T-cell (primary cell): ENCODE data around the gene CORO7. TPM values are rescaled to one million over a fixed set of nuclear protein-coding genes. Genes with fewer than 3 reads are reported as not detected.

Experiments used
- ATAC-seq, 4 experiments: fragments of 200-7000 bp in 3 of 4; fragments of 150-1000 bp in 1 of 4; cut with Tn5 transposase; replicated peaks in 1 of 4; 1 replicate in 3 of 4; 2 replicates in 1 of 4; pipeline ENCODE4 v1.10.0; 2021; ENCODE audit warnings: moderate library complexity in 3 of 4, mild to moderate bottlenecking in 2 of 4, moderate number of reproducible peaks in 1 of 4
- CTCF ChIA-PET, 2 donors: fragments of 300-600 bp; sonication (Branson Sonifier 250); formaldehyde crosslinking; loops; one replicate each; lab custom pipeline; 2022; ENCODE audit warnings: antibody characterized with exemption in 2 of 2; lab: Charles Lee
- POLR2A ChIA-PET, 2 donors: fragments of 300-600 bp; sonication (Branson Sonifier 250); formaldehyde crosslinking; loops; one replicate each; lab custom pipeline; 2022; ENCODE audit warnings: antibody characterized with exemption in 2 of 2; lab: Charles Lee
- DNase-seq, 35 experiments: peaks; one replicate each; pipeline versions ENCODE4 v3.0.0 to v3.0.0-alpha.2; 2013 to 2023
- H3K27ac ChIP-seq: one replicate; pipeline ENCODE4 v1.5.1; 2013; ENCODE audit warnings: low read length
- H3K27me3 ChIP-seq, 2 experiments: replicated peaks in 1 of 2; 1 replicate in 1 of 2; 2 replicates in 1 of 2; pipeline versions ENCODE4 v1.6.1 to v1.7.0; 2013; ENCODE audit warnings: low read length in 1 of 2, mixed read lengths in 1 of 2; ENCODE audit not compliant: control insufficient read depth in 2 of 2, insufficient read depth in 2 of 2; ENCODE audit errors: extremely low read depth in 1 of 2
- H3K36me3 ChIP-seq, 2 donors: 1 replicate in 1 of 2; 2 replicates in 1 of 2; pipeline versions ENCODE4 v1.6.1 to v1.7.0; 2013; ENCODE audit warnings: low read length in 1 of 2; ENCODE audit not compliant: control insufficient read depth in 2 of 2, insufficient read depth in 1 of 2; ENCODE audit errors: extremely low read depth in 1 of 2
- H3K4me1 ChIP-seq, 2 experiments: 1 replicate in 1 of 2; 2 replicates in 1 of 2; pipeline versions ENCODE4 v1.6.1 to v1.7.0; 2013; ENCODE audit warnings: low read length in 2 of 2, mixed read lengths in 1 of 2; ENCODE audit not compliant: insufficient read depth in 2 of 2, control insufficient read depth in 1 of 2; ENCODE audit errors: extremely low read depth in 1 of 2
- H3K4me3 ChIP-seq, 2 donors: 1 replicate in 1 of 2; 2 replicates in 1 of 2; pipeline versions ENCODE4 v1.5.1 to v1.7.0; 2013; ENCODE audit warnings: mild to moderate bottlenecking in 2 of 2, low read length in 1 of 2, moderate library complexity in 1 of 2; ENCODE audit not compliant: control insufficient read depth in 1 of 2; ENCODE audit errors: extremely low read depth in 1 of 2
- H3K9me3 ChIP-seq: 2 replicates; pipeline ENCODE4 v1.7.0; 2013
- H3K27ac Mint-ChIP-seq, 2 donors: one replicate each; pipeline ENCODE4 v1.8.0; 2020 to 2021; ENCODE audit warnings: mild to moderate bottlenecking in 2 of 2, mixed read lengths in 2 of 2
- H3K27me3 Mint-ChIP-seq, 2 donors: one replicate each; pipeline ENCODE4 v1.8.0; 2021 to 2022; ENCODE audit warnings: mixed read lengths in 2 of 2
- H3K36me3 Mint-ChIP-seq: one replicate; pipeline ENCODE4 v1.8.0; 2021; ENCODE audit warnings: mixed read lengths
- H3K4me1 Mint-ChIP-seq, 3 donors: one replicate each; pipeline ENCODE4 v1.8.0; 2020 to 2022; ENCODE audit warnings: mixed read lengths in 3 of 3, mild to moderate bottlenecking in 1 of 3
- H3K4me3 Mint-ChIP-seq, 3 donors: one replicate each; pipeline ENCODE4 v1.8.0; 2020 to 2022; ENCODE audit warnings: mild to moderate bottlenecking in 3 of 3, mixed read lengths in 3 of 3, moderate library complexity in 3 of 3
- H3K9me3 Mint-ChIP-seq, 3 donors: one replicate each; pipeline ENCODE4 v1.8.0; 2020 to 2022; ENCODE audit warnings: mixed read lengths in 3 of 3
- WGBS: methylation state at CpG from one replicate; pipeline ENCODE4 v1.1.5; 2013; ENCODE audit warnings: missing lambda C conversion rate; ENCODE audit not compliant: insufficient coverage; 5-methylcytosine and 5-hydroxymethylcytosine counted together
- total RNA-seq, 35 experiments: library from RNA in 6 of 35; stranded (reverse) in 6 of 35; fragments of 120-200 nt in 1 of 35; gene quantifications; one replicate each; pipeline versions ENCODE4 v1.2.1 to v1.2.4 and lab custom pipeline; 2013 to 2026

The CORO7 gene
- total RNA-seq, 5 donors from 2014 or later (not counting 1 experiment from before 2014, with no cell fraction given): 213 to 675 (median 230) TPM

- no peaks in the 10 kb centered on the region for H3K27me3 Mint-ChIP-seq
- DNase-seq: no peak
- peaks cover 19% of the 10 kb centered on the region for H3K36me3 Mint-ChIP-seq
- H3K4me3 Mint-ChIP-seq: no peak overlapping the region
- WGBS: 97% methylated on average over 6 of the region's 9 CpGs
- peaks cover 24 to 40% (median 30%) of the 10 kb centered on the region in 3 donors for H3K4me1 Mint-ChIP-seq
- H3K4me3 ChIP-seq: no peak overlapping the region
- no peaks in the 10 kb centered on the region for H3K9me3 ChIP-seq
- ChIA-PET POLR2A (no interaction called here), CTCF (interaction anchor here in 1 of 2 donors (0.6 kb wide), 1 partner anchor 14 kb away, joined by 3 read pairs; no protein-coding TSS in a partner anchor)
- no peaks in the 10 kb centered on the region for H3K9me3 Mint-ChIP-seq
- no peak overlapping the region for H3K27ac Mint-ChIP-seq
- H3K36me3 ChIP-seq: peaks cover 10 to 33% of the 10 kb centered on the region in 2 donors
- no peak overlapping the region for H3K27ac ChIP-seq
- no peak for ATAC-seq
- H3K27me3 ChIP-seq: no peaks in the 10 kb centered on the region
- peaks cover 15 to 20% of the 10 kb centered on the region in 2 experiments for H3K4me1 ChIP-seq
These were observed 14.6 kb upstream of the CORO7 start for GRCh38 chr16:4431023-4431422.

GRCh38 chr16:4428500-4428899 is 12.1 kb upstream of the CORO7 start:
- Mint-ChIP-seq H3K4me3 (peak overlapping the region in 1 of 3 donors; percentile 37), H3K27me3 (no peaks in the 10 kb centered on the region)

GRCh38 chr16:4426722-4427372 is 10.5 kb upstream of the CORO7 start:
- 91% methylated on average over 7 of the region's 12 CpGs for WGBS
- Mint-ChIP-seq H3K4me1 (peaks cover 27 to 39% (median 31%) of the 10 kb centered on the region in 3 donors), H3K27ac (peak overlapping the region; percentile 93), H3K4me3 (peak overlapping the region; percentile 85 to 89 (median 89)), H3K9me3 (no peaks in the 10 kb centered on the region), H3K27me3 (no peaks in the 10 kb centered on the region), H3K36me3 (peaks cover 4% of the 10 kb centered on the region)
- Histone ChIP-seq H3K9me3 (no peaks in the 10 kb centered on the region), H3K36me3 (peaks cover 5 to 10% of the 10 kb centered on the region in 2 donors), H3K4me3 (peak overlapping the region in 1 of 2 donors; percentile 73), H3K4me1 (peaks cover 19 to 28% of the 10 kb centered on the region in 2 experiments), H3K27me3 (no peaks in the 10 kb centered on the region), H3K27ac (peak overlapping the region; percentile 97)
- CTCF ChIA-PET: interaction anchor here (0.5 to 0.8 kb wide), 2 partner anchors 75 to 129 kb away, joined by 3 read pairs; no protein-coding TSS in a partner anchor
- POLR2A ChIA-PET: interaction anchor here in 1 of 2 donors (0.6 to 1.2 kb wide), 2 partner anchors 10 to 16 kb away, joined by 3 to 4 read pairs; partner anchors contain the start of gene CORO7
- DNase-seq: no peak
- no peak for ATAC-seq

More at GRCh38 chr16:4428500-4428899, 12.1 kb upstream of the CORO7 start:
- no peak overlapping the region for H3K27ac ChIP-seq
- ATAC-seq (no peak), DNase-seq (no peak)
- no peaks in the 10 kb centered on the region for H3K27me3 ChIP-seq
- CTCF ChIA-PET: interaction anchor here in 1 of 2 donors (0.7 kb wide), 1 partner anchor 91 kb away, joined by 5 read pairs; no protein-coding TSS in a partner anchor
- no peak overlapping the region for H3K4me3 ChIP-seq
- H3K9me3 ChIP-seq: no peaks in the 10 kb centered on the region
- H3K4me1 ChIP-seq: peaks cover 19 to 28% of the 10 kb centered on the region in 2 experiments
- H3K36me3 ChIP-seq: peaks cover 5 to 12% of the 10 kb centered on the region in 2 donors
- POLR2A ChIA-PET: interaction anchor here in 1 of 2 donors (0.7 kb wide), 1 partner anchor 72 kb away, joined by 10 read pairs; no protein-coding TSS in a partner anchor
- no peaks in the 10 kb centered on the region for H3K9me3 Mint-ChIP-seq
- H3K27ac Mint-ChIP-seq: peak overlapping the region in 1 of 2 donors; percentile 19
- WGBS: 95% methylated on average over 2 of the region's 7 CpGs
- H3K36me3 Mint-ChIP-seq: peaks cover 8% of the 10 kb centered on the region
- H3K4me1 Mint-ChIP-seq: peaks cover 27 to 39% (median 31%) of the 10 kb centered on the region in 3 donors

GRCh38 chr16:4426021-4426684 is 9.8 kb upstream of the CORO7 start:
- H3K27me3 ChIP-seq: no peaks in the 10 kb centered on the region
- H3K9me3 ChIP-seq: no peaks in the 10 kb centered on the region
- H3K27ac ChIP-seq: peak overlapping the region; percentile 97
- CTCF ChIA-PET: no interaction called here
- Mint-ChIP-seq H3K27me3 (no peaks in the 10 kb centered on the region), H3K27ac (peak overlapping the region; percentile 93), H3K4me3 (peak overlapping the region; percentile 85 to 89 (median 89)), H3K36me3 (peaks cover 4% of the 10 kb centered on the region), H3K9me3 (no peaks in the 10 kb centered on the region), H3K4me1 (peaks cover 27 to 34% (median 31%) of the 10 kb centered on the region in 3 donors)
- POLR2A ChIA-PET: interaction anchor here in 1 of 2 donors (0.6 to 1.2 kb wide), 2 partner anchors 9 to 15 kb away, joined by 3 to 4 read pairs; partner anchors contain the start of gene CORO7
- 0% methylated on average over 12 of the region's 31 CpGs for WGBS
- peaks cover 19 to 28% of the 10 kb centered on the region in 2 experiments for H3K4me1 ChIP-seq
- peak overlapping the region; percentile 73 to 99 for H3K4me3 ChIP-seq
- peak in 22 of 35 experiments; percentile 56 to 77 (median 64) for DNase-seq
- peaks cover 0 to 6% of the 10 kb centered on the region in 2 donors for H3K36me3 ChIP-seq
- peak; percentile 44 to 51 (median 48) for ATAC-seq

GRCh38 chr16:4425378-4426020 is 9.1 kb upstream of the CORO7 start, which contains the start of gene DNAJA3:
DNAJA3 (plus strand) TSS chr16:4425868; CDS start chr16:4425882, 14 bp downstream.
- WGBS: under 1% methylated on average over 68 of the region's 68 CpGs
- no peaks in the 10 kb centered on the region for H3K9me3 ChIP-seq
- H3K36me3 ChIP-seq: peaks cover 0 to 4% of the 10 kb centered on the region in 2 donors
- DNase-seq: peak; percentile 83 to 98 (median 91)
- Mint-ChIP-seq H3K4me3 (peak within 1 kb of the TSS; percentile 85 to 89 (median 89)), H3K36me3 (peaks cover 4% of the 10 kb centered on the region), H3K27ac (peak within 1 kb of the TSS; percentile 98 to 100), H3K27me3 (no peaks in the 10 kb centered on the region), H3K4me1 (peaks cover 27 to 32% (median 29%) of the 10 kb centered on the region in 3 donors), H3K9me3 (no peaks in the 10 kb centered on the region)
- ChIA-PET POLR2A (no interaction called here), CTCF (no interaction called here)
- peaks cover 19 to 28% of the 10 kb centered on the region in 2 experiments for H3K4me1 ChIP-seq
- H3K27ac ChIP-seq: peak within 1 kb of the TSS; percentile 97
- ATAC-seq: peak; percentile 90 to 93 (median 92)
- H3K4me3 ChIP-seq: peak within 1 kb of the TSS; percentile 73 to 99
- no peaks in the 10 kb centered on the region for H3K27me3 ChIP-seq
